ENCODE results near the gene CNTNAP2.

DNA sequence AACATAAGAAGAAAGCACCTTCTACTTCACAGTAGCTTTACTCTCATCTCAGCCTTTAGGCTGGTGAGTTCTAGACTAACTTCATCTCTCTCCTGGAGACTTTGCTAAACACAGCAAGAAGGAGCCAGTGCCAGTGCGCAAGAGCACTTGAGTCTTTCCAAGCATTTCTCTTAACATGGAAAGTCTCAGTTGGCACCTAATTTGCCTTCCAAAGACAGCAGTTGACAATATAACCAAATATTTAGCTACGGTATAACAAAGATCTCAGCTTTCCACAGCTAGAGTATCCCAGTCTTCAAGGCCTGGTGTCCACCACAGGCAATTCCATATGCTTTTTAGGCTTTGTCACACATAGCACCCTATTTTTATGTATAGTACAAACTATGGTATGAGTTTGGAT is 1204.9 kb downstream of the CNTNAP2 start:
- TF ChIP-seq POLR2A (IDR thresholded peaks at IDR 0.05; ENCODE audit: low read length) (no peak), GATA1 (IDR thresholded peaks at IDR 0.05; ENCODE audit: low read depth, low read length) (no peak)
